Caco-2 (cell line): Measurements from ENCODE around the gene DYNC2I2. TPM values are rescaled to one million over a fixed set of nuclear protein-coding genes. Genes with fewer than 3 reads are reported as not detected.
"Not testable (repeated sequence)": the region's sequence is repeated elsewhere in the genome, so short reads cannot be mapped to it uniquely, and the experiment has no call there.

Source experiments
- BruUV-seq: library from RNA; stranded (reverse); fragments of 400-500 nt; replicated peaks from 2 replicates; lab custom pipeline; 2021; lab: Mats Ljungman, UMichigan
- CTCF ChIA-PET: fragments of 300-600 bp; sonication (Branson Sonifier 250); formaldehyde crosslinking; loops from one replicate; lab custom pipeline; 2022; ENCODE audit warnings: antibody characterized with exemption; lab: Charles Lee
- POLR2A ChIA-PET: fragments of 300-600 bp; sonication (Branson Sonifier 250); formaldehyde crosslinking; loops from one replicate; lab custom pipeline; 2022; ENCODE audit warnings: antibody characterized with exemption; lab: Charles Lee
- DNase-seq, 2 experiments: peaks; one replicate each; pipeline versions ENCODE4 v3.0.0 to v3.0.0-alpha.2; 2020 to 2022
- H3K27me3 ChIP-seq: replicated peaks from 2 replicates; pipeline ENCODE4 v1.6.0; 2011; ENCODE audit warnings: low read length; ENCODE audit not compliant: control insufficient read depth, insufficient read depth
- H3K36me3 ChIP-seq: 2 replicates; pipeline ENCODE4 v1.5.1; 2011; ENCODE audit warnings: low read length; ENCODE audit not compliant: control insufficient read depth, insufficient read depth
- H3K4me1 ChIP-seq: fragments of 250-450 bp; sonication (Bioruptor Pico); 2 replicates; pipeline ENCODE4 v1.5.1; 2020; ENCODE audit warnings: mild to moderate bottlenecking
- H3K4me3 ChIP-seq: 2 replicates; pipeline ENCODE4 v1.5.1; 2011; ENCODE audit warnings: low read depth, mild to moderate bottlenecking, control low read depth, low read length
- H3K9me3 ChIP-seq: fragments of 250-450 bp; sonication (Bioruptor Pico); 2 replicates; pipeline ENCODE4 v1.5.1; 2020; ENCODE audit warnings: mild to moderate bottlenecking, moderate library complexity
- H3K27ac Mint-ChIP-seq: one replicate; pipeline ENCODE4 v1.8.0; 2022; ENCODE audit warnings: mixed read lengths; ENCODE audit not compliant: unreplicated experiment
- H3K27me3 Mint-ChIP-seq: one replicate; pipeline ENCODE4 v1.8.0; 2022; ENCODE audit warnings: mixed read lengths; ENCODE audit not compliant: insufficient read depth, unreplicated experiment
- H3K36me3 Mint-ChIP-seq: one replicate; pipeline ENCODE4 v1.8.0; 2022; ENCODE audit warnings: mild to moderate bottlenecking, mixed read lengths; ENCODE audit not compliant: insufficient read depth, unreplicated experiment
- H3K4me1 Mint-ChIP-seq: one replicate; pipeline ENCODE4 v1.8.0; 2022; ENCODE audit warnings: low read depth, mixed read lengths; ENCODE audit not compliant: unreplicated experiment
- H3K4me3 Mint-ChIP-seq: one replicate; pipeline ENCODE4 v1.8.0; 2022; ENCODE audit warnings: mild to moderate bottlenecking, moderate library complexity, mixed read lengths; ENCODE audit not compliant: unreplicated experiment
- H3K9me3 Mint-ChIP-seq: one replicate; pipeline ENCODE4 v1.8.0; 2022; ENCODE audit warnings: mixed read lengths; ENCODE audit not compliant: unreplicated experiment
- intact Hi-C: fragments of 100-400 bp; cut with micrococcal nuclease; formaldehyde crosslinking; loops from one replicate; pipeline ENCODE4 v1.10.0; 2022; ENCODE audit not compliant: unreplicated experiment
- total RNA-seq: library from RNA; stranded (reverse); gene quantifications from 2 replicates; pipeline ENCODE4 v1.2.3, GENCODE V29; 2022
- TF ChIP-seq, protein P1 (sequence below), 2 experiments: fragments of 200-600 bp in 1 of 2; IDR thresholded peaks; 1 replicate in 1 of 2; 2 replicates in 1 of 2; pipeline versions ENCODE4 v1.5.1 to v1.8.0; 2011 to 2022; ENCODE audit warnings: antibody characterized with exemption in 1 of 2, control low read depth in 1 of 2, inconsistent platforms in 1 of 2, low read depth in 1 of 2, low read length in 1 of 2, mild to moderate bottlenecking in 1 of 2, moderate library complexity in 1 of 2; ENCODE audit not compliant: insufficient read depth in 1 of 2, severe bottlenecking in 1 of 2, unreplicated experiment in 1 of 2

Gene DYNC2I2
- total RNA-seq, 1 experiment from 2014 or later: 80.8 TPM

DNA sequence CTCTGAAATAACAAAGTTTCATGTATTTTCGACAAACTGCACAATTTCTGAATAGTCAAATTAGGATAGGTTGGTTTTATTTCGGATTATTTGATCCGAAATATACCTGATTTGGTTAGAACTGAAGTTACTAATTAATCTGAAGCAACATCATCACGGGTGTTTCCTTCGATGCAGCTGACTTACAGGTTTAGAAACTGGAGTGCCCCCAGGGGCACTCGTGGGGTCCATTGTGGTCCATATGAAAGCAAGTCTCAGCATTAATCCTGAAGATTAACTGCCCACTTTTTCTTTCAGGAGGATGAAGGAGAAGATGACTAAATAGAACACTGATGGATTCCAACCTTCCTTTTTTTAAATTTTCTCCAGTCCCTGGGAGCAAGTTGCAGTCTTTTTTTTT lies 37.7 kb upstream of the DYNC2I2 start:
- Histone ChIP-seq H3K36me3 (peaks cover 3% of the 10 kb centered on the region; the same call in 1 of the 2 replicates), H3K4me3 (no peak overlapping the region), H3K9me3 (no peaks in the 10 kb centered on the region), H3K4me1 (peaks cover 8% of the 10 kb centered on the region; the same call in 1 of the 2 replicates), H3K27me3 (no peaks in the 10 kb centered on the region)
- CTCF ChIA-PET: no interaction called here
- TF ChIP-seq, protein P1, sequence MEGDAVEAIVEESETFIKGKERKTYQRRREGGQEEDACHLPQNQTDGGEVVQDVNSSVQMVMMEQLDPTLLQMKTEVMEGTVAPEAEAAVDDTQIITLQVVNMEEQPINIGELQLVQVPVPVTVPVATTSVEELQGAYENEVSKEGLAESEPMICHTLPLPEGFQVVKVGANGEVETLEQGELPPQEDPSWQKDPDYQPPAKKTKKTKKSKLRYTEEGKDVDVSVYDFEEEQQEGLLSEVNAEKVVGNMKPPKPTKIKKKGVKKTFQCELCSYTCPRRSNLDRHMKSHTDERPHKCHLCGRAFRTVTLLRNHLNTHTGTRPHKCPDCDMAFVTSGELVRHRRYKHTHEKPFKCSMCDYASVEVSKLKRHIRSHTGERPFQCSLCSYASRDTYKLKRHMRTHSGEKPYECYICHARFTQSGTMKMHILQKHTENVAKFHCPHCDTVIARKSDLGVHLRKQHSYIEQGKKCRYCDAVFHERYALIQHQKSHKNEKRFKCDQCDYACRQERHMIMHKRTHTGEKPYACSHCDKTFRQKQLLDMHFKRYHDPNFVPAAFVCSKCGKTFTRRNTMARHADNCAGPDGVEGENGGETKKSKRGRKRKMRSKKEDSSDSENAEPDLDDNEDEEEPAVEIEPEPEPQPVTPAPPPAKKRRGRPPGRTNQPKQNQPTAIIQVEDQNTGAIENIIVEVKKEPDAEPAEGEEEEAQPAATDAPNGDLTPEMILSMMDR (IDR thresholded peaks at IDR 0.05; ENCODE audit: insufficient read depth in 1 of 2, low read depth in 1 of 2, low read length in 1 of 2, severe bottlenecking in 1 of 2, unreplicated experiment in 1 of 2): no peak
- Mint-ChIP-seq H3K36me3 (peaks cover 86% of the 10 kb centered on the region), H3K27ac (no peak overlapping the region), H3K27me3 (no peaks in the 10 kb centered on the region), H3K4me3 (no peak overlapping the region), H3K4me1 (peaks cover 24% of the 10 kb centered on the region), H3K9me3 (no peaks in the 10 kb centered on the region)
- intact Hi-C loops: no loop called here
- no peak for DNase-seq
- BruUV-seq: no TSS peak
- POLR2A ChIA-PET: no interaction called here

DNA sequence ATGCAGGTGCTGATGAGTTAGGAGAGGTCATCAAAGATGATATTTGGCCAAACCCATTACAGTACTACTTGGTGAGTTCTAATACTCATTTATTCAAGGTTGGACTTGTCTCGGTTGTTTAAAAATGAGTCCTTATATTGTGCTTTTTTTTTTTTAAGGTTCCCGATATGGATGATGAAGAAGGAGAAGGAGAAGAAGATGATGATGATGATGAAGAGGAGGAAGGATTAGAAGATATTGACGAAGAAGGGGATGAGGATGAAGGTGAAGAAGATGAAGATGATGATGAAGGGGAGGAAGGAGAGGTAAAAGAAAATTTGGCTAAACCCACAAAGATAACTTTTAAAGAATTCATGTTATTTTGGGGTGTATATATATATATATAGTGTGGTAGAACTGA lies 37.1 kb upstream of the DYNC2I2 start:
- H3K9me3 ChIP-seq, H3K27me3 ChIP-seq, H3K9me3 Mint-ChIP-seq, intact Hi-C loops, CTCF ChIA-PET, H3K4me1 ChIP-seq, H3K4me3 Mint-ChIP-seq, BruUV-seq, H3K27me3 Mint-ChIP-seq, H3K4me3 ChIP-seq, H3K36me3 ChIP-seq, DNase-seq: not testable (repeated sequence)
- POLR2A ChIA-PET: interaction anchor here (0.7 kb wide), 1 partner anchor 13 kb away, joined by 3 read pairs; no protein-coding TSS in a partner anchor
- peak overlapping the region; percentile 24 for H3K27ac Mint-ChIP-seq
- peaks cover 24% of the 10 kb centered on the region for H3K4me1 Mint-ChIP-seq
- H3K36me3 Mint-ChIP-seq: peaks cover 92% of the 10 kb centered on the region

DNA sequence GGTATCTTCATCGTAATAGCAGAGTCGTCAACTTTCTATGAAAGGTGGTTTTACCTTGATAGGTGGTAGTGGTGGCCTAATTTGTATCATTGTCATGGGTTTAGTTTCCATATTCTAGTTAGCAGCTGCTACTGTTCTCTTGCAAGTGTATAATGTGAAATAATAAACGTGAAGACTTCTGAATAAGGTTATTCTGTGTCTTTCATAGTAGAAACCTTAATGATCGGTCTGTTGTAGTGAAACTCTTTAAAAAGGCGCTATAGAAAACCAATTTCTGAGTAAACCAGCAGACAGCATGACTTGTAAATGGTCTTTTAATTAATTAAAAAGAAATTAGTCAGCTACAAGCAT lies 34.0 kb upstream of the DYNC2I2 start:
- POLR2A ChIA-PET: no interaction called here

More for the DNA sequence above, 34.0 kb upstream of the DYNC2I2 start:
- Mint-ChIP-seq H3K36me3 (peaks cover 81% of the 10 kb centered on the region), H3K4me3 (peak overlapping the region; percentile 96), H3K27ac (peak overlapping the region; percentile 93), H3K27me3 (no peaks in the 10 kb centered on the region), H3K4me1 (peaks cover 29% of the 10 kb centered on the region), H3K9me3 (no peaks in the 10 kb centered on the region)
- no peak for DNase-seq
- Histone ChIP-seq H3K9me3 (no peaks in the 10 kb centered on the region), H3K36me3 (peaks cover 3% of the 10 kb centered on the region; the same call in 1 of the 2 replicates), H3K27me3 (no peaks in the 10 kb centered on the region), H3K4me1 (peaks cover 22% of the 10 kb centered on the region), H3K4me3 (peak overlapping the region; percentile 68)
- TF ChIP-seq, protein P1 (IDR thresholded peaks at IDR 0.05; ENCODE audit: insufficient read depth in 1 of 2, low read depth in 1 of 2, low read length in 1 of 2, severe bottlenecking in 1 of 2, unreplicated experiment in 1 of 2): no peak
- CTCF ChIA-PET: no interaction called here
- intact Hi-C loops: no loop called here
- BruUV-seq: no TSS peak
